HepG2 (cell line): ENCODE data around the gene OPA3. TPM values are rescaled to one million over a fixed set of nuclear protein-coding genes. Genes with fewer than 3 reads are reported as not detected.
A peak's percentile ranks its signal among the peaks of the same experiment; 100 is the strongest.

Source experiments
- ELF3 ChIP-seq: IDR thresholded peaks from 2 replicates; pipeline ENCODE4 v1.6.1; 2016; ENCODE audit warnings: missing genetic modification reagents, missing compliant biosample characterization
- GABPA ChIP-seq, 2 experiments: IDR thresholded peaks; 2 replicates each; pipeline ENCODE4 v1.6.1; 2011 to 2016; ENCODE audit warnings: low read depth in 2 of 2, low read length in 1 of 2, missing biosample characterization in 1 of 2, missing genetic modification characterization in 1 of 2
- GLI4 ChIP-seq: sonication (generic); formaldehyde crosslinking; IDR thresholded peaks from 2 replicates; pipeline ENCODE4 v1.5.1; 2020; ENCODE audit warnings: missing genetic modification reagents, mild to moderate bottlenecking, moderate library complexity, borderline replicate concordance
- HCFC1 ChIP-seq: fragments of 150-350 bp; IDR thresholded peaks from 2 replicates; pipeline ENCODE4 v1.6.1; 2014; ENCODE audit warnings: low read depth, low read length
- MED8 ChIP-seq: sonication (generic); formaldehyde crosslinking; IDR thresholded peaks from 2 replicates; pipeline ENCODE4 v1.8.1; 2023; ENCODE audit warnings: mild to moderate bottlenecking, missing genetic modification reagents; ENCODE audit not compliant: insufficient replicate concordance
- NRL ChIP-seq: sonication (generic); formaldehyde crosslinking; IDR thresholded peaks from 2 replicates; pipeline ENCODE4 v1.5.0; 2020; ENCODE audit warnings: missing genetic modification reagents, mild to moderate bottlenecking, moderate library complexity, borderline replicate concordance
- PRDM15 ChIP-seq: sonication (generic); formaldehyde crosslinking; IDR thresholded peaks from 2 replicates; pipeline ENCODE4 v1.4.0; 2020; ENCODE audit warnings: missing genetic modification reagents
- STAT6 ChIP-seq: sonication (generic); formaldehyde crosslinking; IDR thresholded peaks from 2 replicates; pipeline ENCODE4 v1.4.0; 2020; ENCODE audit warnings: missing genetic modification reagents, mild to moderate bottlenecking, borderline replicate concordance
- TCF7L2 ChIP-seq: IDR thresholded peaks from 2 replicates; pipeline ENCODE4 v1.6.1; 2011; ENCODE audit warnings: mild to moderate bottlenecking, low read depth, low read length, moderate library complexity
- ZBTB46 ChIP-seq: sonication (generic); formaldehyde crosslinking; IDR thresholded peaks from 2 replicates; pipeline ENCODE4 v1.4.0; 2020; ENCODE audit warnings: mild to moderate bottlenecking, missing genetic modification reagents, borderline replicate concordance
- ZNF275 ChIP-seq: sonication (generic); formaldehyde crosslinking; IDR thresholded peaks from 2 replicates; pipeline ENCODE4 v1.8.0; 2022; ENCODE audit warnings: missing genetic modification reagents, mild to moderate bottlenecking, inconsistent platforms, borderline replicate concordance
- ZSCAN29 ChIP-seq: sonication (generic); formaldehyde crosslinking; conservative IDR thresholded peaks from 2 replicates; pipeline ENCODE4 v1.4.0; 2020; ENCODE audit warnings: mild to moderate bottlenecking, missing genetic modification reagents
- polyA plus RNA-seq, 8 experiments: library from polyadenylated mRNA; depleted of rRNA in 3 of 8; stranded (reverse) in 7 of 8; unstranded in 1 of 8; fragments of >200 nt; fragmentation: Illumina TruSeq in 4 of 8; extraction: Trizol in 4 of 8; gene quantifications; 2 replicates each; pipeline versions ENCODE4 v1.2.1 to v1.2.3, GENCODE V29; 2011 to 2016; ENCODE audit warnings: low read depth in 4 of 8, missing spikeins in 1 of 8, mixed read lengths in 1 of 8; ENCODE audit not compliant: insufficient read depth in 1 of 8
- total RNA-seq, 5 experiments: library from RNA; depleted of rRNA; stranded (reverse); fragments of >200 nt; fragmentation: Illumina TruSeq; extraction: Trizol; gene quantifications; 2 replicates each; pipeline ENCODE4 v1.2.3, GENCODE V29; 2016; ENCODE audit warnings: low read depth in 1 of 5

Gene OPA3
- total and polyA plus RNA-seq, 2 of the 13 experiments (the other 11 are each of a cell fraction or from before 2014, with no cell fraction given), result 8.3 to 17.7 TPM

GRCh38 chr19:45607071-45608029 is 22.7 kb upstream of the OPA3 start (continued):
- no peak for TF ChIP-seq GABPA (IDR thresholded peaks at IDR 0.05; ENCODE audit: low read depth, low read length)
- peak; percentile 50 for TF ChIP-seq GABPA (CRISPR knock-in tag; IDR thresholded peaks at IDR 0.05; ENCODE audit: low read depth)
- TF ChIP-seq STAT6 (CRISPR knock-in tag), result no peak
- no peak for TF ChIP-seq HCFC1
- no peak for TF ChIP-seq TCF7L2
- no peak for TF ChIP-seq MED8 (CRISPR knock-in tag)
- no peak for TF ChIP-seq GLI4 (CRISPR knock-in tag)
- TF ChIP-seq ELF3 (CRISPR knock-in tag), result peak; percentile 62; the same call in 1 of the 2 replicates
- no peak for TF ChIP-seq PRDM15 (CRISPR knock-in tag)
- TF ChIP-seq ZNF275 (CRISPR knock-in tag), result no peak
- TF ChIP-seq ZBTB46, result no peak
- 0 out of 2 replicates have a peak, but pooled peaks have one; percentile 35 for TF ChIP-seq NRL
- no peak for TF ChIP-seq ZSCAN29 (CRISPR knock-in tag)
